ENCODE measurements around the gene FTCDNL1.

Gene FTCDNL1

DNA sequence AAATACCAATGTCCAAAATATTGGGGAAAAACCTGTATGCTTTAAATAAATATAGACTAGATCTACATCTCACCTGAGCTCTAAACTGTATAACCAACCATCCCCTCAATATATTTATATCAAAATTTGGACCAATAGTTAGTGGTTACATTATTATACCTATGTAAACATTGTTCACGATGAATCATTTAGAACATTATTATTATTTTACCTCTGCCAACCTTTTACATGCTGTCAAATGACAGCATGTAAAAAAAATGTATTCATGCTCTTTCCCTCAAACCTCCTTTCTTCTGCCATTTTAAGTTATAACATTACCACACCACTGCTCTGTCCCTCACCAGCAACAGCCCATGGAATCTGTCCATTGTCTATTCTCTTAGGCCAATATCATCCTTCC lies 9.6 kb downstream of the FTCDNL1 start:
- no peak for DNase-seq

DNA sequence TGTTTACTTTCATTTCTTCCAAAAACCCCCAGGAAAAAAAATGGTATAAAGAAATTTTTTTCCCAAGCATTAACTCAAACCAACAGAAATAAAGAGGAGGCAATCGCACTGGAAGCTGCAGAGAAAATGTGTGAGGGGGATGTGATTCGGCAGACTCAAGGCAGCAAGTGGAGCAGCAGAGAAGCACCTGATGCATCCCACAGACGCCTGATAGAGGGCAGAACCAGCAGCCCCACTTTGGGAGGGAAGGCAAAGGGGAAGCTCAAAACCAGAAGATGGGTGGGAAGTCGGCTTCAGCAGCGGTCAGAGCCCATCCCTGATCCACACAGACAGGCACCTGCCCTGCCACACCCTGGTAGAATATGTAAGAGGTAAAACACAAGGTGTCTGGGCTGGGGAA lies 12.6 kb downstream of the FTCDNL1 start:
- DNase-seq, result peak in 1 of 2 experiments; percentile 7

DNA sequence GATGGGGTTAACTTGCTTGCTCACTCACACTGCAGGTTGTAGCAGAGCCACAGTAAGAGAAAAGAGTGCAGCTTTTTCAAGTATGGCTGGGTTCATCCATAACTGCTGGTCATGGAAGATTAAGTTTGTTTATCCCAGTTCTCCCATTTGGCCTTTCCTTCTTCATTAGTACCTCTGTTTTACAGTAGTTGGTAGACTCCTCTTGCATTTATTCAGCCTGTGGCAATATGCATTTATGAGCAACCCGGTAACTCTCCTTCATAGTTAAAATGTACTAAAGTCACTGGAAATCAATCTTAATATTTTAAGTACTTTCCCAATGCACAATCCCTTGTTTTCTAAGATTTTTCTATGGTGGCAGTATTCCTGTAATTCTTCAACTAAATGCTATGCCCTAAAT lies 14.0 kb downstream of the FTCDNL1 start:
- no peak for DNase-seq

DNA sequence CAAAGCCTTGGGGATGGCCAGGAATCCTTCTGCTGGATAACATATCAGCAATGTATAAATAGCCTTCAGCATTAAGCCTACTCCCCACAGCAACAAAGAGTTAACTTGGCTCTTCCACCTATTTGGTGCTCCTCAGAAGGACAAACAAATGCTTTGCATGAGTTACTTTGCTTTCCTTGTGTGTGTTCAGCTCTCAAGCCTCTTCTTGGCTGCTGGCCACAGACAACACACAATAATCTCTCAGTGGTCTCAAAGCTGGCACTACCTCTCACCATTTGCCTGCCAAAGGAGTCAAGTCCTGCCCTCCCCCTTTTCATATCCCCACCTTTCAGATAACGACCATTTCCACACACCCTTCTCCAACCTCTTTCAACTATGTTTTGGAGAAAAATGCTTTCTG lies 17.5 kb downstream of the FTCDNL1 start:
- DNase-seq, result peak in 1 of 2 experiments; percentile 38

DNA sequence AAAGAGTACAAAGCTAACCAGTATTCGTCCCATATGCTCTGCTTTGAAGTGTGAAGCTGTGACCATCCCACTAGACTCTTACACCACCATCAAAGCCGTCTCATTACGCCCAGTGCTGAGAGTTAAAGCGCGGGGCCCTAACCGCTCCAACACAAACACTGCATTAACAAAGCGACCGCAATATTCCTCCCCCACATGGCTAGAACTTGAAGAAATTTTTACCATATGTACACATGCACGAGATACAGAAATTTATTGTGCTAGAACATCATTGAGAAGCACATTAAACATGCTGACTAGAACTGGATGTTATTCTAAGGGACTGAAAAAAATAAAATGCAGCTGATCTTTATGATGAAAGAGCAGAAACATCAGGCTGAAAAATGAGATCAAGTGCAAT lies 20.5 kb downstream of the FTCDNL1 start:
- DNase-seq, result no peak

DNA sequence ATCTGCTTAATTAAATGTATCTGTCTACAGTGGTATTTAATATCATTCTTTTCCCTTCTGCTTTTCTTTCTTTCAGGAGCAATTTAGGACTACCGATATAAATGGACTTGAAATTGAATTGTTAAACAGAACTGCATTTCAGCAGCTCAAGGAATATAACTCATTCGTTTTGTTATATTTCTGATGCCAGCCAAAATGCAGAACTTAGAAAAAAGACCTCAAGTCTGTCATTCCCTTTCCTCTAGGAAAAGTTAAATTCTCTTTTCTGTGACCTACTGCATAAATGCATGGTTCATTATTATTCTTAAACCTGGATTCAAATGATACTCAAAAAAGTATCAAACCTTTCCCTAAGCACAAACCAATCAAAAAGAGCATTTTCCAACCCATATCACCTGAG lies 21.4 kb downstream of the FTCDNL1 start:
- DNase-seq, result no peak

DNA sequence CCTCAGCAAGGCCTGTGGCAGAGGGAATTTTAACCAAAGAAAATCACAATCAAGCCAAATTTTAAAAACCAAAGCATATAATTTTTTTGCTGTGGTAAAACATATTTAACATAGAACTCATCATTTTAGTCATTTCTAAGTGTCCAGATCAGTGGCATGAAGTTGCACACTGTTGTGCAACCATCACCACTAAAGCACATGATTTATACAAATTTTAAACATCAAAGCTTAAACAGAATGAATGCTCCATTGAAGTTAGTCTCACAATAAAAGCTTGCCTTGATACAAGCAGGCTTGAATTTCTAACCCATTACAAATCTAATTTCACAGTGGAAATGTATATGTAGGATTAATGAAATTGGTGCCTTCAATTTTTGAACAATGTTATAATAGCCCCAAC lies 31.2 kb downstream of the FTCDNL1 start:
- no peak for DNase-seq

DNA sequence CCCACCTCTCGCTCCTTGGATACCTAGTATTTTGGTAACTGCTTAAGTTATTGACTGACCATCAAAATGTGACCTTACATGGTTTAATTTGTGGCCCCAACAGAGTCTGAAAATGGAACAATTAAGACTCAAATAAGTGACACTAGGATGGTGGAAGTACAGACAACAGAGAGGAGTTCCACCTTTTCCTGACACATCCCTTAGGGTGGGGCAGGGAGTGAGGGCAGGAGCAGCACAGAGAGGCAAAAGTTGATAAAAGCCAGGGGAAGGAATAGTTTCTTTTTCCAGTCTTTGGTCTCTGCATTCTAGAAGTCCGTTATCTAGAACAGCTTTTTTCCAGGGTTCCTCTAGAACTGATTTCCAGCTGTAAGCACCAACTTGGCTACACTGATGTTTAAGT lies 32.2 kb downstream of the FTCDNL1 start:
- no peak for DNase-seq

DNA sequence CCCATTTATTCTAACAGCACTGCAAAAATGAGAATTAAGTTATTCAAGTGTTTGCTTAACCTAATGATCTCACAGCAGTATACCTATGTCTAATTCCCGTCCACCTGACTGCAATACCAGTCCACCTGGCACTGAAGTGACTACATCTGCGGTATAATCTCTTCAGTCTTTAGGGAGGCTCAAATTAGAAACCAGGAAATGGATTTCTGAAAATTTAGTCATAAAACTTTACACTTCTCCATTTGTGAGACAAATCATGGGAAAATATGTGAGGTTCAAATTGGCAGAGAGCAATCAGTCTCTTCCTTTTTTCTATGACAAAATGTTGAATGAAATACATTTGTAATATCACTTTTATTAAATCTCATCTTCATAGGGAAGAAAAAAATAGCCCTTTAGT lies 33.0 kb downstream of the FTCDNL1 start:
- DNase-seq, result peak in 1 of 2 experiments; percentile 12

DNA sequence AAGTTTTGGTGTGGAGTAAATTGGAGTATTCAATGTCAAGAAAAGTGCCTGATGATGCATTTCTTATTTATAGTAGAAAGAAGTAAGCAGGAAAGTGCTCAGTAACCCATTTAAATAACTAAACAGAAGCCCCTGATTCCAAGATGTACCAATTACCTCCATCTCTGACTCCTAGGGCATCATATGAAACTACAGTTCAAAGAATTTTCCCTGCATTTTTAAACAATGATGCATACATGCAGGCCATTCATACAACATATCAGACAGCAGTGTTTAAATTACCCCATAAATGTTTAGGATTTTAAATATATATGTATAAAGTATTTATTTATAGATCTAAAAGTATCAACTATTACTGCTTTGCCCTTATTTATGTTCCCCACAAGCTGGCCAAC lies 36.2 kb downstream of the FTCDNL1 start:
- no peak for DNase-seq

DNA sequence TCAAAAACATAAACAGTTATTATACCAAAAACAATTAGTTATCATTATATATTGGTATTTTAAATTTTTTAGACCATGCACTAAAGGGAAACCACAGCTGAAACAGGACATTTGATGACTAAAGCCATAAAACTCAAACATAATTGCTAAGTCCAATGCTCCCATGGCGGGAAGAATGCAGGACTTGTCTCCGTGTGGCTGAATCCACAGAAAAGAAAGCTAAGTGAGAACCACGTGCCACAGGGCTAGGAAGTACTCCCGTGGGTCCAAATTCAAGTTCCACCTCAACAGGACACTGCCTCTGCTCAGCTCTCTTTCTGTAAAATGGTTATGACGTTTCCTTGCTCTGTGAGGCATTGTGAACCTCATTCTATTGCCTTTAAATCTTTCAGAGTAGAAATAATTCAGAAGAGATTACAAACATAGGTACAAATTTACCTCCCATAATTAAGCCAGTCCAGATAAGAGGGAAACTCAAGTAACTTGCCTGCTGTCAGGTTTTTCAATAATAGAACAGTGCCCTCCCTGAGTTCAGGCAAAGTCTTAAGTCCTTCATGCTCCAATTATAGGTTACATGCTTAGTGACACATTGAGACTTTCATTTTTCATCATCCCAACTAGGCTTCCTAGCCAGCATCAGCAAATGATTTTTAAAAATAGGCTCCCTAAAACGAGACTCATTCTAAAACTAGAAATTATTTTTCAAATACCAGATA lies 36.7 kb downstream of the FTCDNL1 start:
- no peak for DNase-seq

DNA sequence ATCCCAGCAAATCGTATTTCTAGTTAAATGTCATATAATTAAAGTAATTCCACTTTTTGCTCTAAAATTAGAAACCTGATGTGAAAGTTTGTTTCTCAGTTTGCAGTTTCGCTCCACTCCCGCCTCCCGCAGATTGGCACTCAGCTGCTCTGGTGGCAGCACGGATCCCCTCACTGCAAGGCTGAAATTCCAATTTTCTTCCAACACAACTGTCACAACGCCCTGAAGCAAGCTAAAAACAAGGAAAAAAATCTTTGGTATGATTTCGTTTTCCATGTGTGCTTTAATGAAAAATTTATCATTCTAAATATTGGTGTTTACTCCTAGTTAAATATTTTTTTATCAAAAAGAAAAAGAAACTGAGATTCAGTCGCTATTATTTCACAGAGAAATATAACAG lies 38.5 kb downstream of the FTCDNL1 start:
- no peak for DNase-seq

DNA sequence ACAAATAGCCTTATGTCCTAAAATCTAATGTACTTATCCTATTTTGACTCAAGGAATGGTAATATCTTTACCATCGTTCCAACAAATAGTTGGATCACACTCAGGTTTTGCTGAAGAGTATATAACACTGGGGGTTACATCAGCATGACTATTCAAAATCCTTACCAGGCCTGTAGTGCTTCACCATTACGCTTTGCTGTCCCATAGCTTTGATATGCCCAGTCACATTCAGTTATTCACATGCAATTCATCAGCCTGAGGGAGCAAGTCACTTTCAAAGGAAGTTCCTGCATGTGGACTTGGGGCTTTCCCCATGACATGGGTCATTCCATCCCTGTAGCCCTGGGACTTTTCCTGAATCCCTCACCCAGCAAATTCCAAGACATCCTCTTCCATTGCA lies 39.6 kb downstream of the FTCDNL1 start:
- DNase-seq, result no peak

DNA sequence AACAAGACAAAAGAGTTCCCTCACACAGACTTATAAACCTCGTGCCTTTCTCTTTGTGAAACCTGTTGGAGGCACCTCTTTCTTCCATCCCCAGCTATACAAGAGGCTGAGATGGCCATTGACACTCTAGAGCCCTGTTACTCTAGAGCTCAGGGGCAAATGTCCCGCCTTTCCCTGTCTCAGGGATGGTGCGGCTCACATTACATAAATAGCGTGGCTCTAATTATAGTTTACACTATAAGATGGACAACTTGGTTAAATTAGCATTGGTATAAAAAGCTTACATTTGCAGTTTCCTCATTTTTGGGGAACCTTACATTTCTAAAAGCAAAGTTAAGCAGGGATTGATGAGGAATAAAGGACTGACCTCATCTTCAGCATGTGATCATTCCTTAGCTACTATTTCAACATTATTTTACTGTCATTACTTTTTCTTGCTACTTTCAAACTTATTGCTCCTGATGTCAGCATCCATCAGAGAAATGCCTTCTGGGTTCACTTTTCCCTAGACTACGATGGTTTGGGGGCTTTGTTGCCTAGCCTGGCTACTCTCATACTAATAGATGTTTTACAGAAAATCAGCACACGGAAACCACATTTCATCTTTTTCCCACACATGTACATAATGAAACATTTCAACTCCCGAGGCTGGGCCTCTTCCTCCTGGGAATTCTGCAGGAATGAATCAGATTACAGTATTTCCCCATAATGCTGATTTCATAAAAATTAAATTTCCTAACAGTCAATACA lies 40.4 kb downstream of the FTCDNL1 start:
- DNase-seq, result no peak

DNA sequence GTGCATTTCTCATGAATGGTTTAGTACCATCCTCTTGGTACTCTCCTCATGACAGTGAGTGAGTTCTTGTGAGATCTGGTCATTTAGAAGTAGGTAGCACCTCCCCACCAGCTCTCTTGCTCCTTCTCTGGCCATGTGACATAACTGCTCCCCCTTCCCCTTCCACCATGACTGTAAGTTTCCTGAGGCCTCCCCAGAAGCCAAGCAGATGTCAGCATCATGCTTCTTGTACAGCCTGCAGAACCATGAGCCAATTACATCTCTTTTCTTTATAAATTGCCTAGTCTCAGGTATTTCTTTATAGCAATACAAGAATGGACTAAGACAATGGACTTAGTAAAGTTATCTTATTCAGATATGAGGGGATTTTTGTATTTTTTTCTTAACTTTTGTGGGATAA lies 43.0 kb downstream of the FTCDNL1 start:
- no peak for DNase-seq

DNA sequence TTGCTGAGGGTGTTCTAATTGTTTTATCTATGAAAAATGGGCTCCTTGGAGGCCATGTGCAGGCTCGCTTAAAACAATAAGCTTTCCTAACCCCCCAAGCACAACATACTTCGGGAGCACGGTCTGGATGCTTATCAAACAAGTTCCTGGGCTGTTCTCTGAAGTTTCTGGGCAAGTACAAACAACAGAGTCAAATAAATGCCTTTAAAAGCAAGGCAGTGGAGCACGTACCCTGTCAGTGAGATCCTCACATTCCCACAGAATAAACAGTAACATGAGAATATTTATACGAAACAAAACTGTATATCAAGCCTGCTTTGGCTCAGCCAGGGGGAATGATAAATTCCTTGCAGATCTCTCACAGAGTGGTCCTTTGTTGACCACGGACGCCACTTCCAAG lies 44.8 kb downstream of the FTCDNL1 start:
- DNase-seq, result no peak

DNA sequence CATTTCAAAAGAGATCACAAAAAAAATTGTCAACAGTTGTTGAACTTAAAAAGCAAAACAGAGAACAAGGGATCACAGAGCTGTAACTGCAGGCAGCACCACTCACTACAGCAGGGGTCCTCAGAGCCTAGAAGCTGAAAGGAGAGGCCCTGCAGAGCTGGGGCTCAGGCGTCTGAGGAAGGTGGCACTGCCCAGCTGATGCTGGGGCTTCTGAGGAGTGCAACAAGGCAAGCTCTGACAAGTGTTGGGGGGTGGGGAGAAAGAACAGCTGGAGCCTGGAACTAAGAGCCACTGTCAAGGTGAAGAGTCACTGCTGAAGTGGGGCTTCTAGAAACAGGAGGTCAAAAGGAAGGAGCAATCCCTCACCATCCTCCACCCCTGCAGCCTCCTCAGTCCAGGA lies 46.2 kb downstream of the FTCDNL1 start:
- no peak for DNase-seq

DNA sequence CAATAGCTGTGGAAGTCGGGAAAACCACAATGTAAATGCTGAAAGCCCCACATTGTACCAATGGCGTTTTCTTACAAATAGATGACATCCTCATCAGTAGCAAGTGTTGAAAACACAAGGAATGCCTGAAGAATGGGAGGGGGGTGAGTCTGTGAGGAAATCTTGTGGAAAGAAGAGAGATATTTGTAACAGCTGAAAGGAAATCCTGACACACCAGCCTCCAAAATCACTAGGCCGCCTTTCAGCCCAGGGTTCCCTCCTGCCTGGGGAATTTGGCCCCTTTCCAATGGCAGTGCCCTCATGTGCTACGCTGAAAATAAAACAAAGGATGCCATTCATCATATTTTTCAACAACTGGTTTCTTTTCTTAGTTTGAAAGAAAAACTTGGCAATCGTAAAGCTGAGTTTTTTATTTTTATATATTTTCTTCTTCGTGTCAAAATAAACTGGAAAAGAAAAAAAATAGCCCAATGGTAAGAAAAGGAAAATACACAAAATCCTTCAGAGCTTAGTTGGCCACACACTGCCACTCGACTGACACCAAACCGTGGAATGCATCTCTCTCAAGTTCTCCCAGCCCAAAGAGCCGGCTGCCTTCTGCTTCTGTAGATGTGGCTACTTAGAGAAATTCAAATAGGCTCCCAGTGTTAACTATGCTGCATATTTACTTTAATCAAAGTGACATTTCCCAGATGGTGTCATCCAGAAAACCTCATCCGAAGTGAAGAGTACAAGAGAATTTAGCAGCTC lies 52.0 kb downstream of the FTCDNL1 start:
- DNase-seq, result peak; percentile 37 to 54

DNA sequence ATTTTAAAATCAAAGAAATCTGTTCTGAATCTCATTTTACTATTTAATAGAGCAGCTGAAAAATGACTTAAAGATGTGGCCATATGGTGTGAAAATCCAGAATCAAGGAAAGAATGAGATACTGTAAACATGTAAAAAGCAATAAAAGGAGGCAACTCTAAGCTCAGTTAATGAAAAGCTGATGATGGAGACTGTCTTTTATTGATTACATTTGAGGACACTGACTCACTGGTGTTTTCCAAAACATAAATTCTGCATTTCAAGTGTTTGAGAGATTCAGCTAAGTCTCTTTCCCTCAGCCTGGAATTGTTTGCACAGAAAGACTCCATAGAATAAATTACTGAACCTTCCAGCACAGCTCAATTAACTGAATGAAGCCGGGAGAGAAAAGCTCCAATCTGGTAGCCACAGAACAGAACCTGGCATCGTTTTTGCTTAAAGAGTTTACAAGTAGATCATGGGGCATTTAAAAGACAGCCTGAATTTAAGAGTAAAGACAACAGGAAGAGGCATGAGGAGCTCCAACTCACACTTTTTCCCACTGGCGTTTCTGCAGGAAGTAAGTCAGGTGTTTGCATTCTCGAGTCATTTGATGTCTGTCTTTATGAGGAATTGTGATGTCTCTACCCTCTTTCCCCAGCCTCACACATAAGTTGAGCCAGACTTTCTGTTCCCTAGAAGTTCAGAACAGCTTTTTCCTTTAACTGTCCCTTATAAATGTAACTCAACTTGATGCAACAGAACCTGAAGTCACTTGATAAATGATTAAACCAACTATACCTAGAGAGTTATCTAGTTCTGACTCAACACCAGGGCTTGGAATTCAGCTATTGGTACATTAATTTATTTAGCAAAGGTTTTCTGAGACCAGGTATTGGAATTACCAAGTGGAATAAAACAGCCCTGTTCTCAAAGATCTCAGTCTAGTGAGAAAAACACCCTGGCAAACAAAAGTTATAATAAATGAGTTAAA lies 53.3 kb downstream of the FTCDNL1 start:
- no peak for DNase-seq

DNA sequence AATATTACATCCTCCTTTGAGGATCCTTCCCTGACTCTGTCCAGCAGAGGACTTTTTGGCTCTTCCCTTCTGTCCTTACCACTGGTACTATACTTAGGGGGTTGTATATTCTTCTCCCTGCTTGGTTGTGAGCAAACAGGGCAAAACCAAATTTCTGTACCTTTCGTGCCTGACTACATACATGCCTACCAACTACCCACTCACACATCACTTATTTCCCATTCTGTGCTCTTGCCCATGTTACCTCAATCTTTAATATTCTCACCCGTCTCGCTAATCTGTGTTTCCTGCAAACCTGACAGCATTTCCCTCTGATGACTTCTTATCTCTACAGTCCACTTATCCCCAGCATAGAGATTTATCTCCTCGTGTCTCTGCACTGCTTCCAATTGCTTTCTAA lies 58.6 kb downstream of the FTCDNL1 start:
- DNase-seq, result no peak

DNA sequence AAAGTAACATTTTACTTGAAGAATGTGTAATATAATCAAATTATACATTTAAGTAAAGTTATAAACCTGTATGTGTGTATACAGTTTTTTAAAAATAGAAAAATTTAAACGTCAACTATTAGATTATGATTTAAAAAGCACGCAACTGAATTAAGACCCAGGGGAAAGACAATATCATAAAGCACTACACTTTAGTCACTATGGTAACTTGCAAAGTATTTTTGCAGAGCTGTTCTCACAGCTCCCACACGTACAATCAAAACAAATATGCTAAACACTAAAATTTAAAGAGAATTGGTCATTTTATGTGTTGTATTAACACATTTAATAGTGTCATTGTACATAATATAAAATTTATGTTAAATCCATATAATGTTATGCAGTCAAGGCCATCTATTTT lies 59.7 kb downstream of the FTCDNL1 start:
- no peak for DNase-seq

DNA sequence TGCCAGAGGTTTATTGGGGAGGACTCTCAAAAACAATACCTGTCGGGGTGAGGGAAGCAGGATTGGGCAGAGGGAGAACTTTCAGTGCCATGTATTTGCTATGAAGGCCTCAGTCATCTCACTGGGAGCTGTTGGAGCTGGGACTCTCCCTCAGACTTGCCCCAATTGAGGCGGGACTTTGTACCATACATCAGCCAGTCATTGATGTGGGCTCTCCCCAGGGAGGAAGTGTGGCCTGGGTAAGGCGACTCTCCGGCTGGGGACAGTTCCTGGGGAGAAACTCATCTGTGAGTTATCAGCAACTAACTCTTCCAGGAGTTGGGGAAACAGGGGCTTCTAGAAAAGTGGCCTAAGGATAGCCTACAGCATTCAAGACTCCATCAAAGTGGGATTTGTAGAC lies 66.5 kb downstream of the FTCDNL1 start:
- no peak for DNase-seq

DNA sequence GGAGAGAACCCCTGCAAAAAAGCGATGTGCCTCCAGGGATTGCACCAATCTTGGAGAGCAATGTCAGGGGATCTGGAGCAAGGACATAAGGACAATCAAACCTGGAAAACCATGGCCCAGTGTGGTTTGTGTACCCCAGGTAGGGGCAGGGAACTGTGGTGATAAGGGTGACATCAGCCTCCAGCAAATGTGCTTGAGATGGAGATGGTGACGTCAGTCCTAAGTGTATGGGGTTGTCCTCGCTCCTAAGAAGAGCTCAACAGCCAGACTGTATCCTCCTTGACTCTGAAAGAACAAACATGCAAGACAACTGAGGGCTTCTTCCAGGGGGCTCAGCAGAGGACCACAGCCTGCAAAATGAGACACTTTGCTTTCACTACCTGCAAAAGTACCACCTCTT lies 71.4 kb downstream of the FTCDNL1 start:
- DNase-seq, result no peak
